Neural cell (in vitro differentiated cells): Measurements from ENCODE around the gene SEPTIN8. TPM values are rescaled to one million over a fixed set of nuclear protein-coding genes. Genes with fewer than 3 reads are reported as not detected.

Experiments
- H2AFZ ChIP-seq: fragments of 200-600, 300-800 bp; sonication (generic), shearing (Covaris generic); 2 replicates; pipeline ENCODE4 v1.6.0; 2014; ENCODE audit warnings: low read depth, mild to moderate bottlenecking, antibody characterized with exemption, low read length, moderate library complexity
- H3F3A ChIP-seq: fragments of 200-600 bp; shearing (Covaris generic); 2 replicates; pipeline ENCODE4 v1.6.1; 2016; ENCODE audit warnings: mild to moderate bottlenecking, moderate library complexity, mixed read lengths, antibody characterized with exemption, low read length; ENCODE audit not compliant: insufficient read depth, poor library complexity, severe bottlenecking
- H3K27ac ChIP-seq: fragments of 200-600, 300-800 bp; sonication (generic), shearing (Covaris generic); 2 replicates; pipeline ENCODE4 v1.5.1; 2014; ENCODE audit warnings: mild to moderate bottlenecking, low read length, moderate library complexity
- H3K27me3 ChIP-seq: fragments of 300-800, 200-600 bp; sonication (generic), shearing (Covaris generic); 2 replicates; pipeline ENCODE4 v1.6.0; 2014; ENCODE audit warnings: mild to moderate bottlenecking, low read depth, low read length, moderate library complexity; ENCODE audit not compliant: insufficient read depth
- H3K36me3 ChIP-seq: fragments of 300-800, 200-600 bp; sonication (generic), shearing (Covaris generic); 2 replicates; pipeline ENCODE4 v1.5.1; 2014; ENCODE audit warnings: mild to moderate bottlenecking, antibody characterized with exemption, low read length, moderate library complexity; ENCODE audit not compliant: insufficient read depth
- H3K4me2 ChIP-seq: fragments of 300-800, 200-600 bp; sonication (generic), shearing (Covaris generic); 2 replicates; pipeline ENCODE4 v1.6.0; 2014; ENCODE audit warnings: mild to moderate bottlenecking, low read length
- H3K4me3 ChIP-seq: fragments of 300-800, 200-600 bp; sonication (generic), shearing (Covaris generic); 2 replicates; pipeline ENCODE4 v1.5.1; 2014; ENCODE audit warnings: mild to moderate bottlenecking, low read length, moderate library complexity
- H3K79me2 ChIP-seq: fragments of 200-600 bp; shearing (Covaris generic); replicated peaks from 2 replicates; pipeline ENCODE4 v1.6.0; 2014; ENCODE audit warnings: mild to moderate bottlenecking, low read length, moderate library complexity; ENCODE audit not compliant: insufficient read depth
- H3K9ac ChIP-seq: fragments of 300-800, 200-600 bp; sonication (generic), shearing (Covaris generic); 2 replicates; pipeline ENCODE4 v1.6.1; 2016; ENCODE audit warnings: mild to moderate bottlenecking, low read length, mixed read lengths
- H3K9me2 ChIP-seq: fragments of 200-600 bp; shearing (Covaris generic); 2 replicates; pipeline ENCODE4 v1.6.1; 2016; ENCODE audit warnings: mild to moderate bottlenecking, low read length, mixed read lengths; ENCODE audit not compliant: insufficient read depth
- H3K9me3 ChIP-seq: fragments of 200-600, 300-800 bp; sonication (generic), shearing (Covaris generic); 2 replicates; pipeline ENCODE4 v1.6.1; 2016; ENCODE audit warnings: mild to moderate bottlenecking, mixed run types, low read length, moderate library complexity, mixed read lengths
- H4K20me1 ChIP-seq: fragments of 200-600 bp; shearing (Covaris generic); 2 replicates; pipeline ENCODE4 v1.6.1; 2016; ENCODE audit warnings: mild to moderate bottlenecking, mixed run types; ENCODE audit not compliant: insufficient read depth
- CTCF ChIP-seq: fragments of 450-650 bp; IDR thresholded peaks from 2 replicates; pipeline ENCODE4 v1.5.1; 2014; ENCODE audit warnings: antibody characterized with exemption, mild to moderate bottlenecking, moderate library complexity; ENCODE audit not compliant: poor library complexity, severe bottlenecking
- EP300 ChIP-seq: fragments of 450-650 bp; conservative IDR thresholded peaks from 2 replicates; pipeline ENCODE4 v1.6.1; 2014; ENCODE audit warnings: antibody characterized with exemption, mild to moderate bottlenecking, moderate library complexity; ENCODE audit not compliant: poor library complexity, severe bottlenecking
- EZH2 ChIP-seq: fragments of 200-600, 300-800 bp; shearing (Covaris generic), sonication (generic); IDR thresholded peaks from 2 replicates; pipeline ENCODE4 v1.6.1; 2014; ENCODE audit warnings: antibody characterized with exemption, low read length, borderline replicate concordance, mild to moderate bottlenecking; ENCODE audit not compliant: insufficient read depth, poor library complexity, severe bottlenecking
- MXI1 ChIP-seq: fragments of 450-650 bp; conservative IDR thresholded peaks from 2 replicates; pipeline ENCODE4 v1.6.1; 2014; ENCODE audit warnings: antibody characterized with exemption, mild to moderate bottlenecking; ENCODE audit not compliant: poor library complexity, severe bottlenecking
- POLR2AphosphoS5 ChIP-seq: IDR thresholded peaks from 2 replicates; pipeline ENCODE4 v1.6.1; 2012
- RAD21 ChIP-seq: fragments of 450-650 bp; conservative IDR thresholded peaks from 2 replicates; pipeline ENCODE4 v1.6.1; 2014; ENCODE audit warnings: antibody characterized with exemption, mild to moderate bottlenecking, moderate library complexity
- REST ChIP-seq: IDR thresholded peaks from 2 replicates; pipeline ENCODE4 v1.6.1; 2012; ENCODE audit warnings: borderline replicate concordance
- SMC3 ChIP-seq: fragments of 450-650 bp; conservative IDR thresholded peaks from 2 replicates; pipeline ENCODE4 v1.6.1; 2014; ENCODE audit warnings: antibody characterized with exemption, mild to moderate bottlenecking, moderate library complexity; ENCODE audit not compliant: poor library complexity
- TAF1 ChIP-seq: IDR thresholded peaks from 2 replicates; pipeline ENCODE4 v1.6.1; 2012; ENCODE audit warnings: low read depth
- polyA plus RNA-seq: library from polyadenylated mRNA; depleted of rRNA; stranded (reverse); fragments of >200 nt; gene quantifications from 2 replicates; pipeline ENCODE4 v1.2.3, GENCODE V29; 2014

Gene SEPTIN8
- polyA plus RNA-seq, 1 donor from 2014 or later, result 37.7 TPM

GRCh38 chr5:132816554-132816953 is 39.5 kb upstream of the SEPTIN8 start:
- Histone ChIP-seq H4K20me1 (no peaks in the 10 kb centered on the region), H3K9me2 (no peaks in the 10 kb centered on the region), H3K4me2 (no peak overlapping the region), H2AFZ (no peak overlapping the region), H3K36me3 (no peaks in the 10 kb centered on the region), H3K4me3 (no peak overlapping the region), H3K9ac (no peak overlapping the region), H3F3A (no peaks in the 10 kb centered on the region), H3K27me3 (peaks cover 33% of the 10 kb centered on the region), H3K79me2 (no peaks in the 10 kb centered on the region), H3K9me3 (peaks cover 5% of the 10 kb centered on the region), H3K27ac (no peak overlapping the region)
- TF ChIP-seq EP300 (no peak), TAF1 (no peak), POLR2AphosphoS5 (no peak), SMC3 (no peak), REST (no peak), RAD21 (no peak), EZH2 (no peak), CTCF (no peak), MXI1 (no peak)

DNA sequence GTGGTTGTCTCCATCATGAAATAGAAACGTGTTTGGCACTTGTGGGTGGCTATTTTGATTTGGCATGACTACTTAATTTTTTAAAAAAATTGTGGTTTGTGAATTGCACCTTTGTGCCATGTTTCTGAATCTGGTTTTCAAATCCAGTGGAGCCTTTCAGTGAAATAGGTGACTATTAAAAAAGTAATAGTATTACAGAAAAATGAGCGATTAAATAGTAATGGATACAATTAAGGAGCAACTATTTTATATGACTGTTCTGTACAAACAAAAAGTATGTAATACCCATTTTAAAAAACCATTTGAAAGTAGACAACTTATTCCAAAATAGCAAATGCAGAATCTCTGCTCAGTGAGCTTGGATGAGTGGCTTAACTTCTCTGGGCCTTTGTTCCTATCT is 39.0 kb upstream of the SEPTIN8 start:
- no peaks in the 10 kb centered on the region for H3K9me2 ChIP-seq
- no peaks in the 10 kb centered on the region for H4K20me1 ChIP-seq
- H3K27me3 ChIP-seq, result peaks cover 38% of the 10 kb centered on the region
- no peak overlapping the region for H3K4me3 ChIP-seq
- H2AFZ ChIP-seq, result no peak overlapping the region
- H3K36me3 ChIP-seq, result no peaks in the 10 kb centered on the region
- H3K9ac ChIP-seq, result no peak overlapping the region
- H3K4me2 ChIP-seq, result no peak overlapping the region
- TF ChIP-seq RAD21 (no peak), EP300 (no peak), CTCF (no peak), EZH2 (no peak), POLR2AphosphoS5 (no peak), REST (no peak), TAF1 (no peak), SMC3 (no peak), MXI1 (no peak)
- no peak overlapping the region for H3K27ac ChIP-seq
- no peaks in the 10 kb centered on the region for H3K79me2 ChIP-seq
- H3K9me3 ChIP-seq, result peaks cover 5% of the 10 kb centered on the region
- no peaks in the 10 kb centered on the region for H3F3A ChIP-seq
